GM18511 (cell line): ENCODE results near the gene CEP164.
"Not testable (repeated sequence)": the region's sequence is repeated elsewhere in the genome, so short reads cannot be mapped to it uniquely, and the experiment has no call there.

Source experiments
- ATAC-seq: cut with Tn5 transposase; IDR thresholded peaks from one replicate; pipeline ENCODE4 v1.9.1; 2021; ENCODE audit warnings: mild to moderate bottlenecking, moderate library complexity; ENCODE audit not compliant: unreplicated experiment

Gene CEP164

DNA sequence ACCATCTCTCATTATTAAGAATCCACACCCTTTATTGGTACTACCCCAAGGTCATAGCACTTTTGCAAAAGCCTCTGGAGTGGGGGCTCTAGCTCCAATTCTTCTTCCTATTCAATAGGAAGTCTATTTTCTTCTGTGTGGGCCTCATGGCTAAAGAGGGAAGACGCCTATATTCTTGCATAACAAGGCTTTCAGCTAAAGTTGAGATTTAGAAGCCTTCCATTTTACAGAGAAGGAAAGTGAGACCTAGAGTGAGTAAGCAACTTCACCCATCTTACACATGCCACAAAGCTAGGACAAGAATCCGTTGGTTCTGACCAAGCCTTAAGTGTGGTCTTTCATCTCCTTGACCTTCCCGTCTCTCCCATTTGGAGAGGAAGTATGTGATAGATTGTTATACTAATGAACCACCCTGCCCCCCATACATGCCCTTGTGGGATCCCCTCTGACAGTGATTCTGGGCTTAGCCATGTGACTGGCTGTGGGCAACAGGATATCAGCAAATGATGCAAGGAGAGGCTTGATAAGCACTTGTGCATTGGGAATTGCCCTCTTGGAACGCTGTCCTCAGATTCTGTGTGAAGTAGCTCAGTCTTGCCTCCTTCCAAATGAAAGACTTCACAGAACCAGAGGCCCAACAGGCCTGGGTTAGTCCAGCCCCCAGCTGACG is 23.9 kb upstream of the CEP164 start:
- no peak for ATAC-seq

GRCh38 chr11:117305145-117305544 is 22.5 kb upstream of the CEP164 start:
- no peak for ATAC-seq

GRCh38 chr11:117309310-117309709 is 18.3 kb upstream of the CEP164 start:
- ATAC-seq = no peak

- no peak for ATAC-seq
Measured at GRCh38 chr11:117313091-117313490, 14.6 kb upstream of the CEP164 start.

DNA sequence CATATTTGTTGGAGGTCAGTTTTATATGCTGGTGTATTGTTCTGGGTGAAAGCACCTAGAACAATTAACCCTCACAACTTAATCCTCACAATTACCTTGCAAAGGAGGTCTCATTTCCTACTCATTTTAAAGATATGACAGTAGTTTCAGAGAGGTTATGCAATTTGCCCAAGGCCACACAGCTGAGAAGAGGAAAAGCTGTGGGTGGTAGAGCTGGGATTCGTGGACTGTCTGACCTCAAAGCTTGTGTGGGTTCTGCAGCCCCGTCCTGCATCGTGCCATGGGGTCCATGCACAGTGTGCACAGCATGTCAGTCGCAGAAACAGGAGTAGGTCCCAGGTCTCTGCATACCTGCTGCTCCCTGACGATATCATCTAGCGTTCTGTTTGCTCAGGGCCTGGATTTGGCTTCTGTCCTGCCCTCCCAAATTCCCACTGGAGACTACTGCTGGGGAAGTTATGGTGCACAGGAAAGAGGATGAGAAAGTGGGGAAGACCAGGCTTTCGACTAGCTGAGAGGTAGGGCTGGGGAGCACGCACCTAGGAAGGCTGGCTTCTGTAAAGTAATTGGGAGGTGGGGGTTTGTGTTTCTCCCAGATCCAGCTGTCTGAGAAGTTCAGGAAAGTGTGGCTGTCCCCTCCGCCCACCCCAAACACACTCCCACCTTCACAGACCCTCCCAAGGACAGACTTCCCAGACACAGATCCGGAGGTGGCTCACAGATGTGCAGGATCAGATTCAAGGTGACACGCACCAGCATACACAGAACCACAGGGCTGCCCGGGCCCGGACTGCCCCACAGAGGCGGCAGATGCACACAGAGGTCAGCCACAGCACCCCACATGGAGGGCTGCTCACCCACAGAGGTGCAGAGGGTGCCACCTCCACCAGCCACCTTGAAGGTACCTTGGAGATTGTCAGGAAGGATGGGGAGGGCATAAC is 13.6 kb upstream of the CEP164 start:
- no peak for ATAC-seq

DNA sequence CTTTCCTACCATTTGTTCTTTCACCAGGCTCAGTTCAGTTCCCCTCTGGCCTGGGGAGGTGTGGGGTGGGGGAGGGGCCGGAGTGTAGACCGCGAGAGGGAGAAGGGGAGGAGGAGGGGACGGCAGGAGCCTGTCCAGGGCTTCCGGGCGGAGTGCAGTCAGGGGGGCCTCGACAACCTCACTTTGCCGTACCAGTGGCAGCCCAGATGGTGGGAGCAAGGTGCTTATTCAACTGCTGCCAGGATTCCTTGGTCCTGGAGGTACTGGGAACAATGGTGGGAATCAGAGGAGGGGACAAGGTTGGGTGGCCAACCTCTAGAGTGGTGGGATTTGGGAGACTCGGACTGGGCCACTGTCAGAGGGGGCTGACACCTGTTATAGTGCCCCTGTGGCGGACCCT is 12.8 kb upstream of the CEP164 start:
- no peak for ATAC-seq

GRCh38 chr11:117315285-117316196 is 12.1 kb upstream of the CEP164 start:
- peak; percentile 45 for ATAC-seq

- ATAC-seq = peak; percentile 28
Measured at GRCh38 chr11:117316197-117316961, 11.3 kb upstream of the CEP164 start, which contains the start of gene BACE1. BACE1 (minus strand) TSS chr11:117316256; CDS start chr11:117315795, 461 bp downstream.

- no peak for ATAC-seq
Measured at GRCh38 chr11:117318738-117319137, 8.9 kb upstream of the CEP164 start.

GRCh38 chr11:117319214-117319840 is 8.3 kb upstream of the CEP164 start:
- ATAC-seq = no peak

- not testable (repeated sequence) for ATAC-seq
Measured at GRCh38 chr11:117327255-117327566, 443 bp upstream of the CEP164 start.

- ATAC-seq = peak; percentile 14
Measured at GRCh38 chr11:117328375-117329010, 839 bp downstream of the CEP164 start.

DNA sequence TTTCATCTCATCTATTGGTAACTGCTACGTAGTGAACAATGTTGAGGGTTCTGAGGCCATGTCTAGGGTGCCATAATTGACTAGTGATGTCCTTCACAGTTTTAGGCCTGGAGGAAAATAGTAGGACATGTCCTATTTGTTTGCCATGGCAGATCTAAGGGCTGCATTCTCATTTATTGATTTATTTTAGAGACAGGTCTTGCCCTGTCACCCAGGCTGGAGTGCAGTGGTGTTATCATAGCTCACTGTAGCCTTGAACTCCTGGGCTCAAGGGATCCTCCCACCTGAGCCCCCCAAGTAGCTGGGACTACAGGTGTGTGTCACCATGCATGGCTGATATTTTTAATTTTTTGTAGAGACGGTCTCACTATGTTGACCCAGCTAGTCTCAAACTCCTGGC is 5.2 kb downstream of the CEP164 start:
- no peak for ATAC-seq

DNA sequence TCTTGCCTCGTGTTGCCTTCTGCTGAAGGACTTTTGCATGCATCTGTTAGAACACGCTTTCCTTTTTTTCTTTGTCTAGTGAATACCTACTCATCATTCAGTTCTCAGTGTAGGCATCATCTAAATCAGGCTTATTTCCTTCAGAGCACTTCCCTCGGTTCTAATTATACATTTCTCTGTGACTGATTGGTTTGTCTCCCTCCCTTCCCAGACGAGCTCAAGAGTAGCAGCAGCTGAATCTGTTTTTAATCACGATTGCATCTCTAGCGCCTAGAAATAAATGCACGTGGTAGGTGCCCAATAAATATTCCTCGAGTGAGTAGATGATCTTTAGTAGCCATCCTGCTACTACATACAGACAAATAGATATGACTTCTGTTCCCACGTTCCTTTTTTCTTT is 6.3 kb downstream of the CEP164 start:
- ATAC-seq = no peak

DNA sequence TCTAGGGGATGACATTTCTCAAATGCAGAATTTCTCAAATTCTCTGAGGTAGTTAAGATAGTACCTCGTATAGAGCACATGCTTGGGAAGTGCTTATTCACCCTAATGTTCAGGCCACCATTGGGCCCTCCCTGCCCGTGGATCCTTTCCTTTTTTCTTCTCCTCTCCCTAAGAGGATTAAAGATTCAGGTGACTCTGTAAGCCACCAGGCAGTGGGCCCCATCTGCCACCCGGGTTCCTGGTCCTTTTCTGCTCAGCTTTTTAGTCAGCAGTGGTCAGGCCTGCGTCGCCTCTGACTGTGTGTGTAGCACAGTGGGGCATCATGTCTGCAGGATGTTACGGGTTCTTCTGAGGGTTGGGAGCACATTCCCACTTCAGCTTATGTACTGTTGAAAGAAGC is 7.2 kb downstream of the CEP164 start:
- ATAC-seq = no peak

DNA sequence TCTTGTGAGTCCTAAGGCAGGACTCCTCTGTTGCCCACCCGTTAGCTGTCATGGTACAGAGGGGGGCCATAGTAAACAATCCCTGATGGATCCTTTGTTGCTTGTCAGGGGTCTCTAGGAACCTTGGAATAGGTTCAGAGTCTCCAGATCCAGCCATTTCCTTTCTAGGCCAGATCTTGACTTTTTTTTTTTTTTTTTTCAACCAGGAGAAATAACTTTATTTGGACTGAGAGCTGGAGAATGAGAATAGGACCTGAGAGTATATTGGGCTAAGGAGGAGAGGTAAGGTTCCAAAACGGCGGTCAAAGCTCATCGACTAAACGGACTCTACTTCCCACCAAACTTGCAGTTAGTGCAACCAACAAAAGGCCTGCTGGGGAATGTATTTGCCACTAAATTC is 7.7 kb downstream of the CEP164 start:
- ATAC-seq = no peak

- no peak for ATAC-seq
Measured at GRCh38 chr11:117337076-117337475, 9.4 kb downstream of the CEP164 start.

- ATAC-seq = no peak
Measured at GRCh38 chr11:117345039-117345438, 17.4 kb downstream of the CEP164 start.

DNA sequence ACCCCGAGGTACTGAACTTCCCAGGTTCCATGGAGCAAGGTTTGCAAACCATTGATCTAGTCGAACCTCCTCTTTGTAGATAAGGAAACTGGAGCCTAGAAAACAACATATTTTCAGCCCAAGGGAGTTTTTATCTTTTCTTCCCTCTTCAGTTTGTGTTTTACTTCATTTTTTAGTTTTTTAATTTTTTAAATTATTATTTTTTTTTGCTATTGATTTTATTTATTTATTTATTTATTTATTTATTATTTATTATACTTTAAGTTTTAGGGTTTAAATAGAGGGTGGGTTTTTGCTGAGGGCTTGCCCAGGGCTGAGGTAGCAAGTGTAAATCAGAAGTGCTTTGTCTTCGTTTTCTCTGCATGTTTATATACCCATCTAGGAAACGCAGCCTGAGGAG is 26.9 kb downstream of the CEP164 start:
- no peak for ATAC-seq
